Forelimb muscle (tissue), 1 donor: Measurements from ENCODE around the gene RAD9A. TPM values are rescaled to one million over a fixed set of nuclear protein-coding genes. Genes with fewer than 3 reads are reported as not detected.

Experiments used
- DNase-seq: peaks from one replicate; pipeline ENCODE4 v3.0.0-alpha.2; 2013; ENCODE audit warnings: low read depth
- polyA plus RNA-seq: library from polyadenylated mRNA; unstranded; fragments of 120-200 nt; gene quantifications from one replicate; pipeline ENCODE4 v1.2.1, GENCODE V29; 2013; ENCODE audit not compliant: insufficient read length

The RAD9A gene
- polyA plus RNA-seq, result 8.2 TPM

GRCh38 chr11:67391304-67392182, at the start of gene RAD9A:
TSS of gene RAD9A (plus strand) at chr11:67391986. CDS start at chr11:67392045, 59 bp downstream.
- DNase-seq, result peak; percentile 86

- no peak for DNase-seq
Measured at GRCh38 chr11:67344264-67344663, 47.5 kb upstream of the RAD9A start.

- DNase-seq, result no peak
Measured at GRCh38 chr11:67345247-67345919, 46.4 kb upstream of the RAD9A start.

GRCh38 chr11:67345920-67346819, 45.6 kb upstream of the RAD9A start:
- DNase-seq, result no peak

GRCh38 chr11:67347964-67348749, 43.6 kb upstream of the RAD9A start:
- no peak for DNase-seq

GRCh38 chr11:67349036-67349435, 42.8 kb upstream of the RAD9A start:
- no peak for DNase-seq

- no peak for DNase-seq
Measured at GRCh38 chr11:67349457-67349856, 42.3 kb upstream of the RAD9A start.

GRCh38 chr11:67349928-67350465, 41.8 kb upstream of the RAD9A start:
- DNase-seq, result no peak

GRCh38 chr11:67351275-67352005, 40.3 kb upstream of the RAD9A start:
- DNase-seq, result no peak

- DNase-seq, result no peak
Measured at GRCh38 chr11:67352546-67353316, 39.1 kb upstream of the RAD9A start.

- DNase-seq, result peak; percentile 78
Measured at GRCh38 chr11:67353317-67354074, 38.3 kb upstream of the RAD9A start, which contains the start of gene POLD4. TSS of gene POLD4 (minus strand) at chr11:67353546. CDS start at chr11:67353399, 147 bp downstream.

- DNase-seq, result no peak
Measured at GRCh38 chr11:67354075-67355022, 37.4 kb upstream of the RAD9A start.

- no peak for DNase-seq
Measured at GRCh38 chr11:67355023-67355793, 36.6 kb upstream of the RAD9A start.

GRCh38 chr11:67355794-67356386, 35.9 kb upstream of the RAD9A start:
- no peak for DNase-seq

- DNase-seq, result no peak
Measured at GRCh38 chr11:67356387-67356863, 35.4 kb upstream of the RAD9A start.
